Pancreas (tissue), 10 donors: ENCODE measurements around the gene IMMT. TPM values are rescaled to one million over a fixed set of nuclear protein-coding genes. Genes with fewer than 3 reads are reported as not detected.
"Not testable (repeated sequence)": the region's sequence is repeated elsewhere in the genome, so short reads cannot be mapped to it uniquely, and the experiment has no call there.

ENCODE experiments used
- ATAC-seq, 4 donors: fragments of 200-7000 bp; cut with Tn5 transposase; one replicate each; pipeline versions ENCODE4 v1.8.0 to v1.9.1; 2020; ENCODE audit warnings: mild to moderate bottlenecking in 4 of 4, moderate library complexity in 4 of 4
- DNase-seq, 6 donors: peaks; one replicate each; pipeline ENCODE4 v3.0.0-alpha.2; 2020
- FAIRE-seq: peaks from 2 replicates; lab custom pipeline; 2012; peaks lifted over from hg19 to GRCh38; lab: Jason Lieb, UNC
- H3K27ac ChIP-seq, 4 donors: fragments of 200-600 bp; sonication (generic); 1 replicate in 3 of 4; 2 replicates in 1 of 4; pipeline versions ENCODE4 v1.5.0 to v1.8.0; 2020
- H3K27me3 ChIP-seq, 4 donors: fragments of 200-600 bp; one replicate each; pipeline ENCODE4 v1.8.0; 2021
- H3K36me3 ChIP-seq, 3 donors: fragments of 200-600 bp; sonication (generic) in 1 of 3; one replicate each; pipeline versions ENCODE4 v1.5.0 to v1.8.0; 2020 to 2021
- H3K4me1 ChIP-seq, 3 donors: fragments of 200-600 bp; one replicate each; pipeline ENCODE4 v1.8.0; 2021
- H3K4me3 ChIP-seq, 4 donors: fragments of 200-600 bp; sonication (generic) in 2 of 4; one replicate each; pipeline versions ENCODE4 v1.5.0 to v1.8.0; 2020 to 2021
- H3K9me3 ChIP-seq, 4 donors: fragments of 200-600 bp; one replicate each; pipeline ENCODE4 v1.8.0; 2021
- WGBS, 2 donors: extraction: QIAGEN DNeasy Blood & Tissue Kit; methylation state at CpG; one replicate each; pipeline ENCODE4 v1.1.7; 2013; 5-methylcytosine and 5-hydroxymethylcytosine counted together
- intact Hi-C, 3 donors: fragments of 100-400 bp; cut with DNase I; formaldehyde crosslinking; loops; one replicate each; pipeline versions ENCODE4 v1.11.1 to v1.14.2; 2022
- polyA plus RNA-seq, 2 donors: library from polyadenylated mRNA; stranded (reverse); fragments of 200-250 nt; gene quantifications; one replicate each; pipeline ENCODE4 v1.2.3, GENCODE V29; 2013
- total RNA-seq, 6 donors: library from RNA; stranded (reverse); fragmentation: NEBNext Ultra II Directional in 4 of 6; extraction: Animal tissue kit (Norgen Biotek cat#: 25700) in 4 of 6; gene quantifications; one replicate each; pipeline versions ENCODE4 v1.2.1 to v1.2.4, GENCODE V29; 2021 to 2023
- TF ChIP-seq, protein P1 (sequence below), 4 donors: fragments of 200-600 bp; sonication (generic) in 3 of 4; IDR thresholded peaks; one replicate each; pipeline versions ENCODE4 v1.5.0 to v1.8.0; 2021; ENCODE audit warnings: antibody characterized with exemption in 4 of 4
- donor health status: healthy with polysubstance abuse.
- donor health status: DM: no; HTN: no; CAD: no; lungs with moderate emphysema.
- donor health status: DM: no; HTN: no; CAD: no.
- donor health status: control.
- donor health status: control.
- donor health status: Bipolar disorder and iron deficiency.
- donor health status: DM: yes; HTN: yes; CAD: no.
- donor health status: DM: no; HTN: no; CAD: no.
- donor health status: DM: no; HTN: no; CAD: no.
- donor health status: DM: yes; HTN: yes; CAD: no.

Gene IMMT
- total and polyA plus RNA-seq, 8 donors: 18.1 to 44.5 (median 37.7) TPM

DNA sequence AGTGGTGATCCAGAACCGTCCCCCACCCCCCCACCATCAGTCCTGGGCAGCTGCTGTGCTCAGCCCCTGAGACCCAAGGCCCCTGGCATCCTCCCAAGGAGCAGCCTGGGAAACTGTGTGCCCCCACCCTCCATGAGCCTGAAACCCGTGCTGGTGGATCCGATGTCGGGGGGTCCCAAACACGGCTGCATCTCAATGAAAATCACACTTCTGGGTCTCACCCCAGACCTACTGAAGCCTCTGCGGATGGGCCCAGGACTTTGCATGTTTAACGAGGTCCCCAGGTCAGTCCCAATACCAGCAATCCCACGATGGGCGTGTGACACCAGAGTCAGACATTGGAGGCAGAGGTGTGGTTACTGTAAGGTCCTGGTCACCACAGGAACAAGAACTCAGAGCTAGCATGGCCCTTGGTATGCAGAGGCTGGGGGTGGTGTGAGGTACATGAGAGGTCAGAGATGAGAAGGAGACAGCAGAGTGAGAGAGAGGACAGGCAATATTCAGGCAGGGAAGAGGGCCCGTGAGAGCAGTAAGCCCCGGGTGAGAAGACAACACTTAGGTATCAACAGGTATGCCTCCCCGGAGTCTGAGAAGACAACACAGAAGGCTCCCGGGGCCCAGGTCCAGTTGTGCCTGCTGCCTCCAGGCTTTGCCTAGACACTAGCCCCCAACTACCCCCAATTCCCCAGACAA, 36.6 kb upstream of the IMMT start:
- FAIRE-seq: no peak
- intact Hi-C loops: no loop called here
- ATAC-seq: no peak
- TF ChIP-seq, protein P1, sequence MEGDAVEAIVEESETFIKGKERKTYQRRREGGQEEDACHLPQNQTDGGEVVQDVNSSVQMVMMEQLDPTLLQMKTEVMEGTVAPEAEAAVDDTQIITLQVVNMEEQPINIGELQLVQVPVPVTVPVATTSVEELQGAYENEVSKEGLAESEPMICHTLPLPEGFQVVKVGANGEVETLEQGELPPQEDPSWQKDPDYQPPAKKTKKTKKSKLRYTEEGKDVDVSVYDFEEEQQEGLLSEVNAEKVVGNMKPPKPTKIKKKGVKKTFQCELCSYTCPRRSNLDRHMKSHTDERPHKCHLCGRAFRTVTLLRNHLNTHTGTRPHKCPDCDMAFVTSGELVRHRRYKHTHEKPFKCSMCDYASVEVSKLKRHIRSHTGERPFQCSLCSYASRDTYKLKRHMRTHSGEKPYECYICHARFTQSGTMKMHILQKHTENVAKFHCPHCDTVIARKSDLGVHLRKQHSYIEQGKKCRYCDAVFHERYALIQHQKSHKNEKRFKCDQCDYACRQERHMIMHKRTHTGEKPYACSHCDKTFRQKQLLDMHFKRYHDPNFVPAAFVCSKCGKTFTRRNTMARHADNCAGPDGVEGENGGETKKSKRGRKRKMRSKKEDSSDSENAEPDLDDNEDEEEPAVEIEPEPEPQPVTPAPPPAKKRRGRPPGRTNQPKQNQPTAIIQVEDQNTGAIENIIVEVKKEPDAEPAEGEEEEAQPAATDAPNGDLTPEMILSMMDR (IDR thresholded peaks at IDR 0.05): no peak
- WGBS, 2 donors: 88 to 92% methylated on average over 13 of the region's 13 CpGs
- DNase-seq: no peak
- Histone ChIP-seq H3K27ac (no peak overlapping the region), H3K9me3 (no peaks in the 10 kb centered on the region), H3K27me3 (no peaks in the 10 kb centered on the region), H3K36me3 (no peaks in the 10 kb centered on the region), H3K4me3 (no peak overlapping the region), H3K4me1 (no peaks in the 10 kb centered on the region)

DNA sequence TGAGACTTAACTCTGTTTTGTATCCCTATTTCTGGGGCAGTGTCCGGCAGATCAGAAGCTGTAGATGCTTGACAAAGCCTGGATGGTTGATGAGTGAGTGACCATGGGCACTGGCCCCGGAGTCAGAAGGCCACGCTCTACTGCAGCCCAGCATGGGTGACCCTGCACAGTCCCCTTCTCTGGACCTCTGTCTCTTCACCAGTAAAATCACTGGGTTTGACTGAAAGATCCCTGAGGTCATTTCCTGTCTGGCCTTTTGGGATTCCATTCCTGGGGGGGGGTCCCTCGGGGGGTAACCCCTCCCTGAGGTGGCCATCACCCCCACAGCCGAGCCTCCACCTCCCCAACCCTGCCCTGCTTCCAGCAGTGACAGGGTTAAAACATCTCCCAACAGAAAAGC, 35.7 kb upstream of the IMMT start:
- no peak overlapping the region for H3K4me3 ChIP-seq
- DNase-seq (no peak), ATAC-seq (no peak), FAIRE-seq (no peak)
- H3K27me3 ChIP-seq: no peaks in the 10 kb centered on the region
- H3K36me3 ChIP-seq: no peaks in the 10 kb centered on the region
- TF ChIP-seq, protein P1 (IDR thresholded peaks at IDR 0.05): no peak
- H3K9me3 ChIP-seq: no peaks in the 10 kb centered on the region
- no peak overlapping the region for H3K27ac ChIP-seq
- H3K4me1 ChIP-seq: no peaks in the 10 kb centered on the region
- intact Hi-C loops: no loop called here
- 79 to 80% methylated on average over 5 of the region's 5 CpGs for WGBS, 2 donors

DNA sequence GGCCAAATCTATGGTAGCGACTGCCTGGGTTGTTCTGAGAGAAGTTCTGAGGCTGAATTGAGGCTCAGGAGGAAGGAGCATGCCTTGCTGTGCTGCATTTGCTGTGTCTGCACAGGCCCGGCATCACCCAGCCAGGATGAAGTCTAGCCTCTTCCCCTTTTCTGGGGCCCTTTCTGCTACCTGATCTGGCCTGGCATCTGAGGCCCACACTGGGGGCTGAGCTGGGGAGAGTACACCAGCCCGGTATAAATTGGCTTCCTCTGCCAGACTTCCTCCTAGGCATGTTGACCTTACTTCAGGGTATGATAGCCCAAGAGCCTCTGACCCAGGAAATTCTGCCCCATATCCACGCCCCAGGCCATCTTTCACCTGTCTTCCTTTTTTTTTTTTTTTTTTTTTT, 34.0 kb upstream of the IMMT start:
- Histone ChIP-seq H3K4me1 (no peaks in the 10 kb centered on the region), H3K27ac (no peak overlapping the region), H3K27me3 (no peaks in the 10 kb centered on the region), H3K36me3 (no peaks in the 10 kb centered on the region), H3K9me3 (no peaks in the 10 kb centered on the region), H3K4me3 (no peak overlapping the region)
- TF ChIP-seq, protein P1 (IDR thresholded peaks at IDR 0.05): no peak
- 89 to 91% methylated on average over 4 of the region's 4 CpGs for WGBS, 2 donors
- DNase-seq (no peak), FAIRE-seq (no peak), ATAC-seq (no peak)
- intact Hi-C loops: loop anchor here in 2 of 3 donors (10.0 kb wide), 2 partner anchors 136 to 146 kb away; no protein-coding TSS in a partner anchor

DNA sequence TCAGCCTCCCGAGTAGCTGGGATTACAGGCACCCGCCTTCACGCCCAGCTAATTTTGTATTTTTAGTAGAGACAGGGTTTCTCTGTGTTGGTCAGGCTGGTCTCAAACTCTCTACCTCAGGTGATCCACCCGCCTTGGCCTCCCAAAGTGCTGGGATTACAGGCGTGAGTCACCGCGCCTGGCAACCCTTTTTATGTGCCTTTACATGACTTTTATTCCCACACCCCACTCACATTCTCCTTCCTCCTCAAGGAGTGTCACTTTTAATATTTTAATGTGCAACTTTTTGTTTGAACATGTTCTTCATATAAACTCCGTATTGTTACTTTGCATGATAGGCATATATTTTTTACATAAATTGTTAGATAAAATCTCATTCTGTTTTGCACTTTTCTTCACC, 33.3 kb upstream of the IMMT start:
- not testable (repeated sequence) for H3K9me3 ChIP-seq, H3K4me1 ChIP-seq, H3K27me3 ChIP-seq, H3K4me3 ChIP-seq, ATAC-seq, DNase-seq, FAIRE-seq, H3K36me3 ChIP-seq, H3K27ac ChIP-seq
- intact Hi-C loops: loop anchor here in 2 of 3 donors (10.0 kb wide), 2 partner anchors 136 to 146 kb away; no protein-coding TSS in a partner anchor
- WGBS, 2 donors: 93 to 96% methylated on average over 8 of the region's 8 CpGs

DNA sequence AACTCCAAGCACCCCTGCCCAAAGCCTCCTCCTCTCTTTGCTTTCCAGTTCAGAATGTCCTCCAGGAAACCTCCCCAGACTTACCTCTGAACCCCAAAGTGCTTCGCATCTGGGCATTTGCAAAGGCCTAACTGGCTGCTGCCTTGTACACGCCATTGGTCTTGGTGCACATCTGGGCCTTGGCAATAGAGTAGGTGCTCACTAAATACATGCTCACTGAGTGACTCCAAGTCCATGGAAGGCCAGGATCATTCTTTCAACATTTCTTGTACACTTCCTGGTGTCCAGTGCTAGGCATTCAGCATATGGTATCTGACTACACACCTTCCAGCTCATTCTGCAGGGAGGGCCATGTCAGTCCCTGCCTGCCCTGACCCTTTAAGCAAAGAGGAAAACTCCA, 32.4 kb upstream of the IMMT start:
- TF ChIP-seq, protein P1 (IDR thresholded peaks at IDR 0.05): no peak
- FAIRE-seq (no peak), DNase-seq (no peak), ATAC-seq (no peak)
- no peak overlapping the region for H3K4me3 ChIP-seq
- WGBS, 2 donors: 94 to 97% methylated on average over 2 of the region's 2 CpGs
- intact Hi-C loops: loop anchor here in 2 of 3 donors (10.0 kb wide), 2 partner anchors 137 to 147 kb away; no protein-coding TSS in a partner anchor
- H3K27ac ChIP-seq: no peak overlapping the region
- peaks cover 0 to 3% (median 0%) of the 10 kb centered on the region in 3 donors for H3K4me1 ChIP-seq
- no peaks in the 10 kb centered on the region for H3K36me3 ChIP-seq
- no peaks in the 10 kb centered on the region for H3K9me3 ChIP-seq
- no peaks in the 10 kb centered on the region for H3K27me3 ChIP-seq
